ENCODE results near the gene OXCT1. TPM values are rescaled to one million over a fixed set of nuclear protein-coding genes. Genes with fewer than 3 reads are reported as not detected.

The OXCT1 gene
- total and polyA plus RNA-seq, 12 donors, result 3.3 to 31.9 (median 11.9) TPM

DNA sequence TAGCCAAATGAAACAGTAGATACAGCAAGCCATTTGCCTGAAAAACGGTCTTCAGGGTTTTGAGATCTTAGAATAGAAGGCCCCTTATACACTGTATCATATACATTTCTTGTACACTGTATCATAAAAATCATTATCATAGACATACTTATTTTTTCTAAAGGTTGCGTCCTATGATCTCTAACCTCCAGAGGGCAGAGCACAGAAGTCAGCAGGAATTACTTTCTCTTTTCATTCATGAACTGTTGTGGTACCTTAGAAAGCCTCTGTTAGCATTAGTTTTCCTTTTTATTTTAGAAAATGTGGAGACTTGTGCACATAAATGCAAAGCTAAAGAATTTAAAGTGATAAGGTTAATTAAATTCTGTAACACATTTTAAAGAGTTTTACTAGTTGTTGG, 115.4 kb downstream of the OXCT1 start:
- Histone ChIP-seq H3K36me3 (replicated peaks in 1 of 2) (no peaks in the 10 kb centered on the region), H3K4me1 (replicated peaks in 1 of 2) (peaks cover 4 to 6% of the 10 kb centered on the region in 2 donors), H3K27me3 (no peaks in the 10 kb centered on the region), H3K9me3 (replicated peaks in 1 of 3) (no peaks in the 10 kb centered on the region), H3K4me3 (peak overlapping the region in 1 of 4 donors; percentile 6), H3K27ac (no peak overlapping the region)
- no peak for DNase-seq
- no peak for TF ChIP-seq POLR2A (IDR thresholded peaks at IDR 0.05)
- TF ChIP-seq, protein P1, sequence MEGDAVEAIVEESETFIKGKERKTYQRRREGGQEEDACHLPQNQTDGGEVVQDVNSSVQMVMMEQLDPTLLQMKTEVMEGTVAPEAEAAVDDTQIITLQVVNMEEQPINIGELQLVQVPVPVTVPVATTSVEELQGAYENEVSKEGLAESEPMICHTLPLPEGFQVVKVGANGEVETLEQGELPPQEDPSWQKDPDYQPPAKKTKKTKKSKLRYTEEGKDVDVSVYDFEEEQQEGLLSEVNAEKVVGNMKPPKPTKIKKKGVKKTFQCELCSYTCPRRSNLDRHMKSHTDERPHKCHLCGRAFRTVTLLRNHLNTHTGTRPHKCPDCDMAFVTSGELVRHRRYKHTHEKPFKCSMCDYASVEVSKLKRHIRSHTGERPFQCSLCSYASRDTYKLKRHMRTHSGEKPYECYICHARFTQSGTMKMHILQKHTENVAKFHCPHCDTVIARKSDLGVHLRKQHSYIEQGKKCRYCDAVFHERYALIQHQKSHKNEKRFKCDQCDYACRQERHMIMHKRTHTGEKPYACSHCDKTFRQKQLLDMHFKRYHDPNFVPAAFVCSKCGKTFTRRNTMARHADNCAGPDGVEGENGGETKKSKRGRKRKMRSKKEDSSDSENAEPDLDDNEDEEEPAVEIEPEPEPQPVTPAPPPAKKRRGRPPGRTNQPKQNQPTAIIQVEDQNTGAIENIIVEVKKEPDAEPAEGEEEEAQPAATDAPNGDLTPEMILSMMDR (IDR thresholded peaks at IDR 0.05), result peak in 4 of 6 experiments; percentile 9 to 28 (median 18)
- WGBS, 4 donors, result 60 to 71% (median 66%) methylated on average over 2 of the region's 2 CpGs
- intact Hi-C loops (cut with DNase I), result no loop called here

DNA sequence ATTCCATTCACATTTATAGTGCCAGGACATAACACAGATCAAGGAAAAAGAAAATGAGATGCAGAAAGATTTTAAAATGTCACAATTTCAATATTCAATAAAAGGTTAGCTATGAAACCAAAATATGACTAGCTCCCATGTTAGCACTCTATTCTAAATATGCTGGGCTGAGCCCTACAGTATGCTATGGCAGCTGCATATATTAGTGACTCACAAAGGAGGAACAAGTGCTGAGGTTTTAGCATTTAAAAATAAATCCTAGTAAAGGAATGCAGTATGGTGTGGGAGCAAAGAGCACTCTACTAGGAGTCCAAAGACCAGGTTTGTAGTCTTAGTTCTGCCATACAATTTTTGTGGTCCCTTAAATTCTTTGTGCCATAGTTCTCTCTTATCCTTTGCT, 118.4 kb downstream of the OXCT1 start:
- no peak for TF ChIP-seq POLR2A (IDR thresholded peaks at IDR 0.05)
- TF ChIP-seq, protein P1 (IDR thresholded peaks at IDR 0.05), result no peak
- H3K4me1 ChIP-seq (replicated peaks in 1 of 2), result peaks cover 4 to 16% of the 10 kb centered on the region in 2 donors
- H3K27ac ChIP-seq, result no peak overlapping the region
- intact Hi-C loops (cut with DNase I), result no loop called here
- no peaks in the 10 kb centered on the region for H3K27me3 ChIP-seq
- no peak overlapping the region for H3K4me3 ChIP-seq
- H3K9me3 ChIP-seq (replicated peaks in 1 of 3), result no peaks in the 10 kb centered on the region
- no peaks in the 10 kb centered on the region for H3K36me3 ChIP-seq (replicated peaks in 1 of 2)
- DNase-seq, result no peak

DNA sequence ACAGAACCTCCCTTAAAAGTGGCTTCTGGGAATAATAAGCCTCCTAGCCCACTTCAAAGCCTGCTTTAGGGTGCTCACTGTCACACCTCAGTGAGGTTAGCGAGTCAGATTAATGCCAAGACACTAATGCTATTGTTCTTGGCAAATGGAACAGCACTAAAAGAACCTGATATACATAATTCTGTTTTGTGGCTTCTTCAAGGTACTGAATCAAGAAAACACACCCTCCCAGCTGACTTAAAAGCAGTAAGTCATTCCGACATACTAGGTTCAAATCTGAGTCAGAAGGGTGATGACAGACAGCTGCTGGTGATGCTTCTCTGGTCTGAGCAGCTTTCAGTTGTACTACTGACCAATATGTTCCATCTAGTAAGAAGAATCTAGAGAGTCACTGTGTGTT, 121.6 kb downstream of the OXCT1 start:
- Histone ChIP-seq H3K27me3 (no peaks in the 10 kb centered on the region), H3K36me3 (replicated peaks in 1 of 2) (no peaks in the 10 kb centered on the region), H3K27ac (no peak overlapping the region), H3K4me1 (replicated peaks in 1 of 2) (peaks cover 0 to 9% of the 10 kb centered on the region in 2 donors), H3K9me3 (replicated peaks in 1 of 3) (no peaks in the 10 kb centered on the region), H3K4me3 (no peak overlapping the region)
- TF ChIP-seq POLR2A (IDR thresholded peaks at IDR 0.05), result no peak
- TF ChIP-seq, protein P1 (IDR thresholded peaks at IDR 0.05), result no peak
- DNase-seq, result no peak
- intact Hi-C loops (cut with DNase I), result no loop called here
- 92 to 100% (median 99%) methylated on average over 2 of the region's 2 CpGs for WGBS, 4 donors

DNA sequence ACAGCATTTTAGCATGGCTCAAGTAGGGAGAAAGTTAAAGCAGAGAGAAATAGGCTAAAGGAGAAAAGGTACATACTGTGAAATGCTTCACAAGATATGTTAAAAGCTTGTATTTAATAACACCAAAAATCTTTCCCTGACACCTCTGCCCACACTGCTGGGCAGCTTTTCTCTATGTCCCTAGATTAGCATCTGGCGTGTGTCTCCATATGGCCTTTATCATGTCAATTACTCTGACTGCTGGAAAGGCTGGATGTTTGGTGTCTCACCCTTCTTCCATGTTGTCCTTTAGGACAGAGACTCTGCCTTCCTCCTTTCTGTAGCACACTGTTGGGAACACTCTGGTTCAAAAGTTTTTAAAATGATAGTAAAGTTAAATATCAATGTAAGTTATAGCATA, 122.5 kb downstream of the OXCT1 start:
- Histone ChIP-seq H3K9me3 (replicated peaks in 1 of 3) (no peaks in the 10 kb centered on the region), H3K27me3 (no peaks in the 10 kb centered on the region), H3K4me3 (no peak overlapping the region), H3K27ac (no peak overlapping the region), H3K4me1 (replicated peaks in 1 of 2) (peaks cover 0 to 9% of the 10 kb centered on the region in 2 donors), H3K36me3 (replicated peaks in 1 of 2) (no peaks in the 10 kb centered on the region)
- DNase-seq, result no peak
- no peak for TF ChIP-seq POLR2A (IDR thresholded peaks at IDR 0.05)
- TF ChIP-seq, protein P1 (IDR thresholded peaks at IDR 0.05), result no peak
- intact Hi-C loops (cut with DNase I), result no loop called here
- WGBS, 4 donors, result 87 to 91% (median 89%) methylated on average over 1 of the region's 1 CpG
